ENCODE measurements around the gene LAMTOR4. TPM values are rescaled to one million over a fixed set of nuclear protein-coding genes. Genes with fewer than 3 reads are reported as not detected.

Gene LAMTOR4
- total RNA-seq, 1 donor from 2014 or later, result 105 TPM

- no peaks in the 10 kb centered on the region for H3K27me3 Mint-ChIP-seq (ENCODE audit: low read depth)
- no peaks in the 10 kb centered on the region for H3K9me3 Mint-ChIP-seq
- no peak overlapping the region for H3K4me3 Mint-ChIP-seq
- DNase-seq (ENCODE audit: low spot score in 2 of 2, unreplicated experiment in 2 of 2), result no peak
- H3K36me3 Mint-ChIP-seq, result peaks cover 10% of the 10 kb centered on the region
- peaks cover 24% of the 10 kb centered on the region for H3K4me1 Mint-ChIP-seq
- TF ChIP-seq CTCF (IDR thresholded peaks at IDR 0.05; ENCODE audit: unreplicated experiment), result no peak
- H3K27ac Mint-ChIP-seq, result no peak overlapping the region
These were observed 4.4 kb downstream of the LAMTOR4 start for GRCh38 chr7:100152937-100153666.

GRCh38 chr7:100153708-100154535 is 5.2 kb downstream of the LAMTOR4 start:
- no peak overlapping the region for H3K4me3 Mint-ChIP-seq

GRCh38 chr7:100154651-100155491 is 6.2 kb downstream of the LAMTOR4 start:
- DNase-seq (ENCODE audit: low spot score in 2 of 2, unreplicated experiment in 2 of 2), result no peak
- peaks cover 16% of the 10 kb centered on the region for H3K4me1 Mint-ChIP-seq
- H3K9me3 Mint-ChIP-seq, result no peaks in the 10 kb centered on the region
- TF ChIP-seq CTCF (IDR thresholded peaks at IDR 0.05; ENCODE audit: unreplicated experiment), result no peak
- no peaks in the 10 kb centered on the region for H3K27me3 Mint-ChIP-seq (ENCODE audit: low read depth)
- H3K36me3 Mint-ChIP-seq, result peaks cover 10% of the 10 kb centered on the region
- no peak overlapping the region for H3K27ac Mint-ChIP-seq
- H3K4me3 Mint-ChIP-seq, result no peak overlapping the region

More at GRCh38 chr7:100153708-100154535, 5.2 kb downstream of the LAMTOR4 start:
- no peak for TF ChIP-seq CTCF (IDR thresholded peaks at IDR 0.05; ENCODE audit: unreplicated experiment)
- no peak for DNase-seq (ENCODE audit: low spot score in 2 of 2, unreplicated experiment in 2 of 2)
- Mint-ChIP-seq H3K27ac (peak overlapping the region; percentile 22), H3K27me3 (ENCODE audit: low read depth) (no peaks in the 10 kb centered on the region), H3K9me3 (no peaks in the 10 kb centered on the region), H3K36me3 (peaks cover 10% of the 10 kb centered on the region), H3K4me1 (peaks cover 19% of the 10 kb centered on the region)

GRCh38 chr7:100155553-100156317 is 7.0 kb downstream of the LAMTOR4 start:
- no peak for TF ChIP-seq CTCF (IDR thresholded peaks at IDR 0.05; ENCODE audit: unreplicated experiment)
- no peak overlapping the region for H3K27ac Mint-ChIP-seq
- H3K36me3 Mint-ChIP-seq, result peaks cover 5% of the 10 kb centered on the region
- DNase-seq (ENCODE audit: low spot score in 2 of 2, unreplicated experiment in 2 of 2), result no peak
- H3K4me3 Mint-ChIP-seq, result no peak overlapping the region
- no peaks in the 10 kb centered on the region for H3K27me3 Mint-ChIP-seq (ENCODE audit: low read depth)
- no peaks in the 10 kb centered on the region for H3K9me3 Mint-ChIP-seq
- peaks cover 10% of the 10 kb centered on the region for H3K4me1 Mint-ChIP-seq

All from mesothelial cell of epicardium (in vitro differentiated cells).